Effector memory CD4-positive, alpha-beta T cell (primary cell): ENCODE data around the gene RNF227.
"Not testable (repeated sequence)": the region's sequence is repeated elsewhere in the genome, so short reads cannot be mapped to it uniquely, and the experiment has no call there.

Experiments
- DNase-seq, 3 donors: peaks; one replicate each; pipeline ENCODE4 v3.0.0-alpha.2; 2020
- H3K27ac ChIP-seq: 2 replicates; pipeline ENCODE4 v1.7.0; 2013; ENCODE audit warnings: mild to moderate bottlenecking, low read length, moderate library complexity; ENCODE audit not compliant: insufficient read depth, poor library complexity, severe bottlenecking
- H3K27me3 ChIP-seq: replicated peaks from 2 replicates; pipeline ENCODE4 v1.7.0; 2013; ENCODE audit warnings: mild to moderate bottlenecking, low read length; ENCODE audit not compliant: insufficient read depth, control insufficient read depth, poor library complexity, severe bottlenecking
- H3K36me3 ChIP-seq: 2 replicates; pipeline ENCODE4 v1.7.0; 2013; ENCODE audit warnings: mild to moderate bottlenecking, low read length, moderate library complexity; ENCODE audit not compliant: control insufficient read depth, insufficient read depth
- H3K4me1 ChIP-seq: 2 replicates; pipeline ENCODE4 v1.7.0; 2013; ENCODE audit warnings: low read length, mild to moderate bottlenecking; ENCODE audit not compliant: control insufficient read depth, insufficient read depth, poor library complexity, severe bottlenecking
- H3K4me3 ChIP-seq: 2 replicates; pipeline ENCODE4 v1.7.0; 2013; ENCODE audit warnings: low read length, low read depth, mild to moderate bottlenecking; ENCODE audit not compliant: insufficient read depth, poor library complexity, severe bottlenecking
- H3K9me3 ChIP-seq: 2 replicates; pipeline ENCODE4 v1.7.0; 2013; ENCODE audit warnings: mild to moderate bottlenecking, low read length, moderate library complexity; ENCODE audit not compliant: control insufficient read depth

Gene RNF227

DNA sequence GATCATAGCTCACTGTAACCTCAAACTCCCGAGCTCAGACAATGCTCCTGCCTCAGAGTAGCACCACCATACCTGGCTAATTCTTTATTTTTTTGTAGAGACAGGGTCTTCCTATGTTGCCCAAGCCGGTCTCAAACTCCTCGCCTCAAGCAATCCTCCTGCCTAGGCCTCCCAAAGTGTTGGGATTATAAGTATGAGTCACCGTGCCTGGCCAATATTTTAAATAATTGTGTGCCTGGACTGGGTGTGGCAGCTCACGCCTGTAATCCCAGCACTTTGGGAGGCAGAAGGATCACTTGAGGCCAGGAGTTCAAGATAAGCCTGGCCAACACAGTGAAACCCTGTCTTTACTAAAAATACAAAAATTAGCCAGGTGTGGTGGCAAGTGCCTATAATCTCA, 51.7 kb downstream of the RNF227 start:
- H3K4me1 ChIP-seq: peaks cover 14% of the 10 kb centered on the region
- H3K27me3 ChIP-seq, H3K36me3 ChIP-seq, H3K27ac ChIP-seq, H3K9me3 ChIP-seq, H3K4me3 ChIP-seq, DNase-seq: not testable (repeated sequence)
